Fibroblast of lung (primary cell): Measurements from ENCODE around the gene CLSTN2. TPM values are rescaled to one million over a fixed set of nuclear protein-coding genes. Genes with fewer than 3 reads are reported as not detected.

Experiments used
- DNase-seq, 2 donors: peaks; one replicate each; pipeline versions ENCODE4 v3.0.0 to v3.0.0-alpha.2; 2010; ENCODE audit warnings: low read depth in 2 of 2
- H2AFZ ChIP-seq: 2 replicates; pipeline ENCODE4 v1.5.1; 2012; ENCODE audit warnings: low read length, control low read depth, inconsistent platforms
- H3K27ac ChIP-seq: 2 replicates; pipeline ENCODE4 v1.5.1; 2011; ENCODE audit warnings: low read length, control low read depth; ENCODE audit not compliant: insufficient read depth
- H3K27me3 ChIP-seq: 2 replicates; pipeline ENCODE4 v1.5.1; 2011; ENCODE audit warnings: mild to moderate bottlenecking, low read length; ENCODE audit not compliant: control insufficient read depth, insufficient read depth
- H3K36me3 ChIP-seq: 2 replicates; pipeline ENCODE4 v1.5.1; 2011; ENCODE audit warnings: low read length; ENCODE audit not compliant: control insufficient read depth, insufficient read depth
- H3K4me1 ChIP-seq: 2 replicates; pipeline ENCODE4 v1.5.1; 2011; ENCODE audit warnings: low read length; ENCODE audit not compliant: control insufficient read depth, insufficient read depth; ENCODE audit errors: extremely low read depth
- H3K4me2 ChIP-seq: 2 replicates; pipeline ENCODE4 v1.5.1; 2011; ENCODE audit warnings: low read length, control low read depth; ENCODE audit not compliant: insufficient read depth; ENCODE audit errors: extremely low read depth
- H3K4me3 ChIP-seq, 4 experiments: fragments of 200-600 bp in 1 of 4; sonication (generic) in 1 of 4; replicated peaks in 1 of 4; 2 replicates each; pipeline ENCODE4 v1.5.1; 2011 to 2016; ENCODE audit warnings: low read length in 4 of 4, low read depth in 3 of 4, mild to moderate bottlenecking in 3 of 4, control low read depth in 2 of 4, inconsistent platforms in 1 of 4, mixed read lengths in 1 of 4; ENCODE audit not compliant: insufficient read depth in 1 of 4; ENCODE audit errors: control extremely low read depth in 1 of 4
- H3K79me2 ChIP-seq: 2 replicates; pipeline ENCODE4 v1.5.1; 2012; ENCODE audit warnings: mild to moderate bottlenecking, low read length, inconsistent platforms; ENCODE audit not compliant: control insufficient read depth, insufficient read depth
- H3K9ac ChIP-seq: 2 replicates; pipeline ENCODE4 v1.5.1; 2011; ENCODE audit warnings: mild to moderate bottlenecking, low read length, control low read depth; ENCODE audit not compliant: insufficient read depth
- H3K9me3 ChIP-seq: 2 replicates; pipeline ENCODE4 v1.5.1; 2012; ENCODE audit warnings: low read depth, low read length; ENCODE audit not compliant: control insufficient read depth, insufficient read depth
- H4K20me1 ChIP-seq: 2 replicates; pipeline ENCODE4 v1.5.1; 2011; ENCODE audit warnings: low read length; ENCODE audit not compliant: control insufficient read depth, insufficient read depth; ENCODE audit errors: extremely low read depth
- CTCF ChIP-seq, 2 donors: IDR thresholded peaks in 1 of 2; conservative IDR thresholded peaks in 1 of 2; 1 replicate in 1 of 2; 2 replicates in 1 of 2; pipeline ENCODE4 v1.5.1; 2011 to 2012; ENCODE audit warnings: low read length in 2 of 2, control low read depth in 1 of 2, inconsistent platforms in 1 of 2, low read depth in 1 of 2, mild to moderate bottlenecking in 1 of 2
- EZH2 ChIP-seq: IDR thresholded peaks from 2 replicates; pipeline ENCODE4 v1.5.1; 2012; ENCODE audit warnings: low read length, control low read depth, mild to moderate bottlenecking; ENCODE audit errors: missing control alignments
- polyA plus RNA-seq, 2 donors: library from polyadenylated mRNA; depleted of rRNA in 1 of 2; stranded (reverse) in 1 of 2; unstranded in 1 of 2; fragments of >200 nt; gene quantifications; 2 replicates each; pipeline ENCODE4 v1.2.1, GENCODE V29; 2011 to 2012; ENCODE audit warnings: missing spikeins in 1 of 2
- total RNA-seq: library from RNA; depleted of rRNA; stranded (reverse); fragments of >200 nt; gene quantifications from 2 replicates; pipeline ENCODE4 v1.2.1, GENCODE V29; 2014

CLSTN2 gene
- total and polyA plus RNA-seq, 2 donors (not counting 1 experiment from before 2014, with no cell fraction given) = under 0.01 to 1.3 TPM

DNA sequence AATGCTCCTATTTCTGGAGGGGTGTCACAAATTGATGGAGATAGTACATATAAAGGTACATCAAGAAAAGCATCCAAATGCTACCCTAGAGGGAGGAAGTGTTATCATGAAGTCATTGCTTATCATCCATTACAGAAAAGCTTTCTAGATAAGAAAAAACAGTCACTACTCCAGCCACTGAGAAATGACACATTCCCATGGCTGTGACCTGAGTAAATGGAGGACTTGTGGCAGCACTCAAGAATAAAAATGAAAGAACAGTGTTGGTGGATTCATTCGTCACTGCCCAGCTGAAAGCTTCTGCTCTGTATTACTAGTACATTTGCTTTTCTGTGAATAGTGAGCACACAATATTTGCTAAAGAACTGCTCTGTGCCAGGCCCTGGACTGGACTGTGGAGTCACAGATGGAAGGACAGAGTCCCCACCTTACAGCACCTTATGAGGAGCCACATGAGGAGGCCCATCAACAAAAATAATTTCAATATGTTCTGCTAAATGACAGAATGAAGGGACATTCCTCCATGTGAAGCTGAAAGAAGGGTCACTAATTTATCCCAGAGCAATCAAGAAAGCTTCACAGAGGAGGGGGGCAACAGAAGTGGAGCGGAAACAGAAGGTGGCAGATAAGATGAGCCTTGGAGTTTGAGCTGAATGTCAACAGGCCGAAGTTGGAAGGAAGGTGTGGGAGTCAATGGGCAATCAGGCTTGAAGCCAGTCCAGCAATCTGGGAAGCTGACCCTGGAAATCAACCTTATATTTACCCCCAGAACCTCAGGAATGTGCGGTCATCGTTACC, 399.3 kb downstream of the CLSTN2 start:
- Histone ChIP-seq H3K36me3 (no peaks in the 10 kb centered on the region), H3K4me1 (no peaks in the 10 kb centered on the region), H3K9me3 (no peaks in the 10 kb centered on the region), H3K9ac (no peak overlapping the region), H3K4me3 (no peak overlapping the region), H3K27me3 (no peaks in the 10 kb centered on the region), H3K79me2 (no peaks in the 10 kb centered on the region), H4K20me1 (no peaks in the 10 kb centered on the region), H2AFZ (no peak overlapping the region), H3K27ac (no peak overlapping the region), H3K4me2 (no peak overlapping the region)
- TF ChIP-seq EZH2 (no peak), CTCF (conservative IDR thresholded peaks at IDR 0.05 in 1 of 2, IDR thresholded peaks at IDR 0.05 in 1 of 2; ENCODE audit: low read depth in 1 of 2, low read length in 2 of 2) (no peak)
- DNase-seq = no peak

DNA sequence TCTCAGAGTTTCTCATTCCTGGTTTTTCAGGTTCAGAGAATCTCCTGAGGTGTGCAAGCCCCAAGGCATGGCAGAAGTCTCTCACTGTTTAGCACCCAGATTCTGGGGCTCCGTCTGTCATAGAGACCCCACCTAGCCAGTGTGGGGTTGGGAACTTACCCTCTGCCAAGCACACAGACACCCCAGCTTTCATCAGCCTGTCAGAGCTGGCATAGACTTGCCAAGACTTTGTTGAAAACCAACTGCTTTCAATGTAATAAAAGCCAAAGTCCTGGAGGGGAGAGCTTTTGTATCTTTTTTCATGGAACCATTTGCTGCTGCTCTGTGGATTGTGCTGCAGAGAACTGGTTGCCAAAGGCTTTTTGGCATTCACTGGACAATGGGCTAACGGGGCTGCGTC, 401.5 kb downstream of the CLSTN2 start:
- no peak overlapping the region for H3K27ac ChIP-seq
- no peak for TF ChIP-seq CTCF (conservative IDR thresholded peaks at IDR 0.05 in 1 of 2, IDR thresholded peaks at IDR 0.05 in 1 of 2; ENCODE audit: low read depth in 1 of 2, low read length in 2 of 2)
- no peak for TF ChIP-seq EZH2
- H4K20me1 ChIP-seq = no peaks in the 10 kb centered on the region
- no peak overlapping the region for H3K9ac ChIP-seq
- H3K36me3 ChIP-seq = no peaks in the 10 kb centered on the region
- no peaks in the 10 kb centered on the region for H3K9me3 ChIP-seq
- no peak overlapping the region for H2AFZ ChIP-seq
- no peaks in the 10 kb centered on the region for H3K4me1 ChIP-seq
- DNase-seq = no peak
- no peaks in the 10 kb centered on the region for H3K79me2 ChIP-seq
- H3K4me3 ChIP-seq = no peak overlapping the region
- no peaks in the 10 kb centered on the region for H3K27me3 ChIP-seq
- no peak overlapping the region for H3K4me2 ChIP-seq

DNA sequence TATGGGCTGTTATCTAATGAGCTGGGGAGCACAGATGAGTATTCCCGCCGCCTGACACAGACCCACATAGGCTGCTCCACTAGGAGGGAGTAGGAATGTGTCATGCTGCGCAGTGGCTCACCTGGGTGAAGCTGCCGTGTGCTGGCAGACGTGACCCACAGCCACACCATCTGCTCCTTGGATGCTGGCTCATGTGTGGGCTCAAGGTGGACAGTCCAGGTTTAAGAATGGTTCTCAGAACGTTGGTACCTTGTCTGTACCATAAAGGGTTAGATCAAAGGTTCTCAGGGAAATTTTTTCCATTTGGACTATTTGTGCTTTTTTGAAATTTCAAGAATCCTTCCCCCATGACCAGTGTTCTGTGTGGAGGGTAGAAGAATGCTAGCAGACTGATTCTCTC, 403.9 kb downstream of the CLSTN2 start:
- DNase-seq = no peak
- H3K4me2 ChIP-seq = no peak overlapping the region
- no peaks in the 10 kb centered on the region for H3K79me2 ChIP-seq
- no peak overlapping the region for H3K27ac ChIP-seq
- H3K4me1 ChIP-seq = no peaks in the 10 kb centered on the region
- no peaks in the 10 kb centered on the region for H3K36me3 ChIP-seq
- no peak for TF ChIP-seq EZH2
- TF ChIP-seq CTCF (conservative IDR thresholded peaks at IDR 0.05 in 1 of 2, IDR thresholded peaks at IDR 0.05 in 1 of 2; ENCODE audit: low read depth in 1 of 2, low read length in 2 of 2) = no peak
- H3K9me3 ChIP-seq = no peaks in the 10 kb centered on the region
- H4K20me1 ChIP-seq = no peaks in the 10 kb centered on the region
- no peaks in the 10 kb centered on the region for H3K27me3 ChIP-seq
- no peak overlapping the region for H3K4me3 ChIP-seq
- H2AFZ ChIP-seq = no peak overlapping the region
- no peak overlapping the region for H3K9ac ChIP-seq
